A673 (cell line): Measurements from ENCODE around the gene GPR78.

Experiments used
- EZH2 ChIP-seq: fragments of 200-600 bp; sonication (generic); IDR thresholded peaks from 2 replicates; pipeline ENCODE4 v1.6.1; 2017; ENCODE audit warnings: borderline replicate concordance, low read depth, mild to moderate bottlenecking, mixed read lengths, antibody characterized with exemption, low read length; ENCODE audit not compliant: poor library complexity, severe bottlenecking
- TF ChIP-seq, protein P1 (sequence below): fragments of 300-800, 200-600 bp; sonication (generic); conservative IDR thresholded peaks from 2 replicates; pipeline ENCODE4 v1.5.1; 2017; ENCODE audit warnings: low read depth, mild to moderate bottlenecking, antibody characterized with exemption, low read length, moderate library complexity, mixed read lengths

- TF ChIP-seq, protein P1, sequence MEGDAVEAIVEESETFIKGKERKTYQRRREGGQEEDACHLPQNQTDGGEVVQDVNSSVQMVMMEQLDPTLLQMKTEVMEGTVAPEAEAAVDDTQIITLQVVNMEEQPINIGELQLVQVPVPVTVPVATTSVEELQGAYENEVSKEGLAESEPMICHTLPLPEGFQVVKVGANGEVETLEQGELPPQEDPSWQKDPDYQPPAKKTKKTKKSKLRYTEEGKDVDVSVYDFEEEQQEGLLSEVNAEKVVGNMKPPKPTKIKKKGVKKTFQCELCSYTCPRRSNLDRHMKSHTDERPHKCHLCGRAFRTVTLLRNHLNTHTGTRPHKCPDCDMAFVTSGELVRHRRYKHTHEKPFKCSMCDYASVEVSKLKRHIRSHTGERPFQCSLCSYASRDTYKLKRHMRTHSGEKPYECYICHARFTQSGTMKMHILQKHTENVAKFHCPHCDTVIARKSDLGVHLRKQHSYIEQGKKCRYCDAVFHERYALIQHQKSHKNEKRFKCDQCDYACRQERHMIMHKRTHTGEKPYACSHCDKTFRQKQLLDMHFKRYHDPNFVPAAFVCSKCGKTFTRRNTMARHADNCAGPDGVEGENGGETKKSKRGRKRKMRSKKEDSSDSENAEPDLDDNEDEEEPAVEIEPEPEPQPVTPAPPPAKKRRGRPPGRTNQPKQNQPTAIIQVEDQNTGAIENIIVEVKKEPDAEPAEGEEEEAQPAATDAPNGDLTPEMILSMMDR, result no peak
- TF ChIP-seq EZH2, result no peak
These were observed 2.9 kb downstream of the GPR78 start for GRCh38 chr4:8582941-8583654.
